Brain pericyte (primary cell): Measurements from ENCODE around the gene COLEC12.

Experiments used
- DNase-seq: peaks from one replicate; pipeline ENCODE4 v3.0.0-alpha.2; 2012; ENCODE audit warnings: low read depth, low spot score

COLEC12 gene

DNA sequence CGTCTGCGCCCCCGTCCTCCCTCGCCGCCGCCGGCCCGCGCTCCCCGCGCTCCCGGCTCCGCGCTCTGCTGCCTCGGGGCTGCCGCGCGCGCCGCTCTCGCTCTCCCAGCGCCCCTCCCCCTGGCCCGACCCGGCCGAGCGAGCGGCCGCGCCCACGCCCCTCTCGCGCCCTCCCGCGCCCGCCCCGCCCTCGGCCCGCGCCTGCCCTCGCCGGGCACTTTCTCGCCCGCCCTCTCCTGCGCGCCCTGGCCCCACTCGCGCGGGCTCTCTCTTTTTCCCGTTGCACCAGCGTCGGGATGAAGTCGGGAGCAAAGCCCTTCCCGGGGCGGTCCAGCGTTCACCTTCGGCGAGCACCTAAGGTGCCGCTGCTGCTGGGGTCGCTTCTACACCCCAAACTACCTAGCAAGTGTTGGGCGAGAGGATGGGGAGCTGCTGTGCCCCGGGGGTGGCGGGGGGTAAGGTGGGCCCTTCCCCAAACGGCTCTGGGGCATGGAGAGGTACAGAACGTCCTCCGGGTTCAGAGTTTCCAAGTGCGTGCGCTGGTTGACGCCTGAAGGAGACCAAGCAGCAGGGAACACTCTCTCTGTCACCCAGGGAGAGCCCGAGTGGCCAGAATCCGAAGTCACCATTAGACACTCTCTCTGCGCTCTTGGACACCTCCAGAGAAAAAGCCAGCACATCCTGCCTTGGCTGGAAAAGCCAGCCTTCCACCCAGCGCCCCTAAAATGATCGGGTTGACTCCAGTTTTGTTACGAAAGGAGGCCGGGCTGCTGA lies at the start of gene COLEC12:
Gene COLEC12, minus strand, starts transcription at position 70 of the 774 bp plus-strand sequence. CDS start 187 bp downstream, outside the sequence.
- no peak for DNase-seq

DNA sequence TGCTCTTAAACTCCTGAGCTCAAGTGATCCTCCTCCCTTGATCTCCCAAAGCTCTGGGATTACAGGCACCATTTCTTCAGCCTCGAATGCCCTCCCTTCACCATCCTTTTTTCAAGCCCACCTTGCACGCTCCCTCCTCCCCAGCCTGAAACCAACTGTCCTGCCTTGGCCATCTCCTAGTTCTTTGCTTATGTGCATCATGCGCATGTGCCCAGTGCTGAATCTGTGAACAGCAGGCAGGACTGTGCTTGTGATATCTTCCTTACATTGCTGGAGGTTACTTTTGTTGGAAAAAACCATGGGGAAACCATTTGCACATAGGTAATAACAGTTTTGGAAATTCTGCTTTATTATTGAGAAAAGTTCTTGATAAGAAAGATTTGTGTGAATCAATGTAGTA lies 49.5 kb upstream of the COLEC12 start:
- no peak for DNase-seq

DNA sequence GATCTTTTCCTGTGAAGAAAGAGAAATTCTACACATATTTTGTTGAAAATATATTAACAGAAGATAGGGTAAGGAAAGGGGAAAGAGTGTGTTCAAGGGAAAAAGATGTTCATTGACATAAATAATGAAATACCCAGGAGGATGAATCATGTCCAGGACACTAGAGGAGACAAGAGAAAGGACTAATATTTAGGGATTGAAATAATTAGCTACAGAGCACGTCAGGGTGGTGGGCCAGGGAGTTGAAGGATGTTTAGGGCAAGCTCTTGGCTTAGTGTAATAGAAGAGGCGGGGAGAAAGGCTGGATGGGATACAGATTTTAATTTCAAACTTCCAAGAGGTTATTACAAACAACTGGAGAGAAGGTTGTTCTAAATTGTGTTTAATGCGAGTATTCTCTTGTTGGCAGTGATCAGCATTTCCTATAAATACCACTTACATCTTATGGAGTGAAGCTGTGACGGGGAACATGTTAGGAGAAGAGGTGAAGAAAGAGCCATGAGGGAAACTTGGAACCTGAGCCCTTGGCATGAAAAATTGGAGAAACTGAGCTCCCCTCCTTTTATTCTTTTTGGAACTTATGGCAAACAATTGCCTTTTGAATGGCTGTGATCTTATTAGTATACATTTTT lies 43.1 kb upstream of the COLEC12 start:
- DNase-seq: no peak

- no peak for DNase-seq
These were observed 33.6 kb upstream of the COLEC12 start for GRCh38 chr18:533995-534601.

GRCh38 chr18:532632-533031 lies 32.1 kb upstream of the COLEC12 start:
- DNase-seq: no peak

DNA sequence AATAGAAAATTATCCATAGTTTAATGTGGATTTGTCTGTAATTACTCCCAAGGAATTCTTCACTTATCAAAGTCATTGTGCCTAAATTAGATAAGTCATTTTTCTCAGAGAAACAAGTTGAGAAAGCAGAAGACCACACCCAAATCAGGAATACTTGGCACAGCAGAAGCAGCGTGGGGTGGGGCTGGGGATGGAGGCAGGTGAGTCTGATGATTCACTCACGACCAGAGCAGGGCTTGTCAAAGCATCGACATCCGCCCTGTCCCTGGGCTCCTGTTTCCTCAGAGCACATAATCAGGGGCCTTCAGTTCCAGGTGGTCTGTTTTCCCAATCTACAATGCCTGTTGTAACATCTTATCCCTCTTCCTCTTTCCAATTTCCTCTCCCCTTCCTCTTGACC lies 31.5 kb upstream of the COLEC12 start:
- no peak for DNase-seq

DNA sequence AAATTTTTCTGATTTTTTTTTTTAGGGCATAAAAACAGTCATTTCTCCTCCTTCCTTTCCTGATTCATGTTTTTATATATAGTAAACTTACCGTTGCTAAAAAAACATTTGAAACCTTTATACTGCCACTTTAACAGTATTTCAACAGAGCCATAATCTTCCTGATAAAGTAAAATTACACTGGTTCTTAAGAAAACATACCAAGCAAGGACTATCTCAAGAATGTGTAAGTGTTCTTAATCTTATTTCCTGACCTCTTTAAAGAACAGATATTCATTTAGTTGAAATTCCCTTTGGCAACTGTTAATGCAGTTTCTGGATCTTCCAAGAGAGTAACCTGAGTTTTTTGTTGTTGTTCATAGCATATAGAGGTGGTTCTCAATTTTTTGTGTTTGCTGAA lies 26.6 kb upstream of the COLEC12 start:
- no peak for DNase-seq

GRCh38 chr18:526681-527080 lies 26.2 kb upstream of the COLEC12 start:
- DNase-seq: no peak

GRCh38 chr18:525036-525797 lies 24.7 kb upstream of the COLEC12 start:
- DNase-seq: no peak

- no peak for DNase-seq
These were observed 24.0 kb upstream of the COLEC12 start for GRCh38 chr18:524466-524865.

DNA sequence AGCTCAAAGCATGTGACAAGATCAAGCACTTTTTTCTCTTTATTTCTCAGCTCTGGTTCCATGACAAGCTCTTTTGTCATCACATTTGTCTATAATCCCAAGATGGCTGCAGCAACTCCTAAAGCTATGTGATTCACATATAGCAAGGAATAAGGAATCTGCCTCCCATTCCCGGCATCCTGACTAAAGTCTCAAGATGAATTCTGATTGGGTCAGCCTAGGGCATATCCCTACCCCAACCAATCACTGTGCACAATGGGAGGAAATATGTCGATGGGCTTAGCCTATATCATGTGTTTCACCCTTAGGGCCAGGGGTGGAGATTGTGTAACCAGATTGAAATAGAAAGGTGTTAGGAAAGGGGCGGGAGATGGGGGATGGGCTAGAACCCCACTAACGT lies 23.1 kb upstream of the COLEC12 start:
- no peak for DNase-seq

GRCh38 chr18:519019-519879 lies 18.7 kb upstream of the COLEC12 start:
- DNase-seq: no peak

DNA sequence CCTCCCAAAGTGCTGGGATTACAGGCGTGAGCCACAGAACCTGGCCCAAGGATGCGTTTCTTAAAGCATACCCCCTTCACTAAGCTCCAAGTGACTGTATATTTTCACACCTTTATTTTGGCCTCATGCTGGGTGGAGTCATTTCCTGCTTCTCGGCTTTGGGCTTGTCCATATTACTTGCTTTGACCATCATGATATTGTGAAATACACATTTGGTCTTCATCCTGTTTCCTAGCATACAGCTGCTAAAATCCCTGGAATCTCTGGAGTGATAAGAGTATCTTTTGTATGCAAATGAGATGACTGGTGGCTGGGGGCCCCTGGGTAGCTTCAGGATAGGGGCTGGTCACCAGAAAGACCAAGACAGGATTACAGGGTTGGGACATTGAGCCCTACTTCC lies 17.6 kb upstream of the COLEC12 start:
- no peak for DNase-seq

DNA sequence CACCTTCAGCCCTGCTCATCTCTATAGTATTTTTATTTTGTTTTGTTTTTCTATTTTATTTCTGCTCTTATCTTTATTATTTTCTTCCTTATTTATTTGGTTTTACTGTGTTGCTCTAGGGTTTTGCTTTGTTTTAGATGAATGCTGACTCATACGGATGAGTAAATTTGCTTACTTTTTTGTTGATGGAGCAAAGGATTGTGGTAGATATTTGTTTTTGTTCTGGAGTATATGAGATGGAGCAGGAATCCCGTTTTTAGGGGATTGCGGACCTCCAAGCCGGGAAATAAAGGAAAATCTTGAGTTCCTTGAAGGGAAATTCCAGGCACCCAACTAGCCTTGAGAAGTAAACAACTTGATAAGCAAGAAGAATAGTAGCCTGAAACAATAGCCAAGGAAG lies 15.3 kb upstream of the COLEC12 start:
- DNase-seq: no peak

DNA sequence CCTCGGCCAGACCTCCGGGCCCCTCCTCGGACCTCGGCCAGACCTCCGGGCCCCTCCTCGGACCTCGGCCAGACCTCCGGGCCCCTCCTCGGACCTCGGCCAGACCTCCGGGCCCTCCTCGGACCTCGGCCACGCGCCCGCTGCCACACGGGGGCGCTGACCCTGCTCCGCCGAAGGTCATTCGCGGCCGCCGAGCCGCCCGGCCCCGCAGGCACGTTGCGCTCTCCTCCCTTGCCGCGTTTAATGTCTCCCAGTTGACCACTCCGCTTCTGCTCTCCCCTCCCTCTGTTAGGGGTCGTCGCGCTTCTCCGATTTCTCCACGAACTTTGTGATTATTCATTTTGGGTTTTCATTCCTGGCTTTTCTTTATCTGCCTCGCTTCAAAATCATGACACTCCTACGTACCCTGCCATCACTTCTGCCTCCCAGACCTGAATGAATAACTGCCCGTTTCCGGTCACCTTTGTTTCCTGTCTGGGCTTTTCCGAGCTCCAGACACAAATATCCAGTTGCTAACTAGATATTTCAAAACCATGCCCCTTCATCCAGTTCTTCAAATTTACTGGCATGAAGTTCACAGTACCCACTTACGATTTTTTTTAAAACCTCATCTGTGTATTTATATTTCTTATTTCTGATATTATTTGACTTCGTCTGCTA lies 14.8 kb upstream of the COLEC12 start:
- DNase-seq: no peak

GRCh38 chr18:513826-514530 lies 13.5 kb upstream of the COLEC12 start:
- DNase-seq: no peak

GRCh38 chr18:512957-513356 lies 12.5 kb upstream of the COLEC12 start:
- DNase-seq: no peak

DNA sequence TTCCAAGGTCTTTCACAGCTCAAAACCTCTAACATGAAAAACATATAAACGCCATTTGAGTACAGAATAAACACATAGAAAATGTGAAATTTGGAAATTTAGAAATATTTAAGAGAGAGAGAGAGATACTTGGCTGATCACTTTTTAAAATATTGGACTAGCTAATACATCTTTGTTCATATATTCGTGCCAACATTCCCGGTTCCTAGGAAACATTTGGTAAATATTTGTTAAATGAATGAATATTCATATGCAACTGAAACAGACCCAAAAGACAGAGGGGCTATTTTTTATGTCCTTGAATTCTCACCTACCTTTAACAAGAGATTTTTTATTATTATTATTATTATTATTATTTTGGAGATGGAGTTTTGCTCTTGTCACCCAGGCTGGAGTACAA lies 8.3 kb upstream of the COLEC12 start:
- no peak for DNase-seq

DNA sequence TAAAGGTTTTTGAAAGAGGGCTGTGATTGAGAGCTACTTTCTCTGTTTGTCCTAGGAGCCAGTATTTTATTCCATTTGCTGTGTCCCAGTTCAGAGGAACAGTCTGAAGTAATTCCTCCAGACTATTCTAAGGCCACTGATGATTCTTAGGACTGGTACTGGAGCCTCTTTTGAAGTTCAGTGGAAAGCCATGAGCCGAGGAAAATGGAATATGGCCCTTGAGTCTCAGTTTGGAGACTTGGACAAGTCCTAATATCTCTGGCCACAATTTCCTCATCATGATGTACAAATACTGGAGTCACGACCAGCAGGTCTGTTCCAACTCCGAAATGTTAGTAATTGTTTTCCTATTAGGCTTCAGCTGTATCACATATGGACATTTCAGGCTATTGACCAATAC lies 7.1 kb upstream of the COLEC12 start:
- DNase-seq: no peak

- no peak for DNase-seq
These were observed 6.3 kb upstream of the COLEC12 start for GRCh38 chr18:506801-507200.
